ENCODE data around the gene CLDN11. TPM values are rescaled to one million over a fixed set of nuclear protein-coding genes. Genes with fewer than 3 reads are reported as not detected.

CLDN11 gene
- total and polyA plus RNA-seq, 4 donors = 0.28 to 3.3 (median 1.9) TPM

GRCh38 chr3:170441412-170441811 lies 22.7 kb downstream of the CLDN11 start:
- WGBS = 93% methylated on average over 4 of the region's 4 CpGs

More at GRCh38 chr3:170441412-170441811, 22.7 kb downstream of the CLDN11 start:
- Histone ChIP-seq H3K27ac (ENCODE audit: low read depth in 1 of 2, low read length in 2 of 2) (no peak overlapping the region), H3K9me3 (ENCODE audit: control insufficient read depth in 4 of 4, low read length in 3 of 4) (no peaks in the 10 kb centered on the region), H3K9ac (ENCODE audit: low read depth in 1 of 2, low read length in 2 of 2) (no peak overlapping the region), H3K36me3 (ENCODE audit: control insufficient read depth in 4 of 4, insufficient read depth in 3 of 4, low read depth in 1 of 4, low read length in 3 of 4) (no peaks in the 10 kb centered on the region), H3K27me3 (ENCODE audit: control insufficient read depth in 4 of 4, insufficient read depth in 4 of 4, low read length in 3 of 4) (peaks cover 0 to 3% (median 0%) of the 10 kb centered on the region in 4 donors), H3K4me3 (ENCODE audit: low read depth in 1 of 3, low read length in 3 of 3) (no peak overlapping the region), H3K4me1 (ENCODE audit: control insufficient read depth in 4 of 4, insufficient read depth in 4 of 4, low read length in 3 of 4) (no peaks in the 10 kb centered on the region)
- TF ChIP-seq CTCF (IDR thresholded peaks at IDR 0.05; ENCODE audit: low read depth, low read length, missing input control) (no peak), HNF4G (IDR thresholded peaks at IDR 0.05) (no peak), EGR1 (IDR thresholded peaks at IDR 0.05; ENCODE audit: low read depth in 2 of 2) (no peak), FOXA1 (IDR thresholded peaks at IDR 0.05) (no peak), RXRA (IDR thresholded peaks at IDR 0.05) (no peak), SP1 (IDR thresholded peaks at IDR 0.05) (no peak), ZBTB33 (IDR thresholded peaks at IDR 0.05) (no peak), YY1 (IDR thresholded peaks at IDR 0.05) (no peak), NR2F2 (IDR thresholded peaks at IDR 0.05) (no peak), JUND (IDR thresholded peaks at IDR 0.05) (no peak), RAD21 (IDR thresholded peaks at IDR 0.05) (no peak), GABPA (IDR thresholded peaks at IDR 0.05 in 1 of 2, conservative IDR thresholded peaks at IDR 0.05 in 1 of 2) (no peak), FOXA2 (IDR thresholded peaks at IDR 0.05) (no peak), HNF4A (conservative IDR thresholded peaks at IDR 0.05) (no peak)
- TF ChIP-seq, protein P1, sequence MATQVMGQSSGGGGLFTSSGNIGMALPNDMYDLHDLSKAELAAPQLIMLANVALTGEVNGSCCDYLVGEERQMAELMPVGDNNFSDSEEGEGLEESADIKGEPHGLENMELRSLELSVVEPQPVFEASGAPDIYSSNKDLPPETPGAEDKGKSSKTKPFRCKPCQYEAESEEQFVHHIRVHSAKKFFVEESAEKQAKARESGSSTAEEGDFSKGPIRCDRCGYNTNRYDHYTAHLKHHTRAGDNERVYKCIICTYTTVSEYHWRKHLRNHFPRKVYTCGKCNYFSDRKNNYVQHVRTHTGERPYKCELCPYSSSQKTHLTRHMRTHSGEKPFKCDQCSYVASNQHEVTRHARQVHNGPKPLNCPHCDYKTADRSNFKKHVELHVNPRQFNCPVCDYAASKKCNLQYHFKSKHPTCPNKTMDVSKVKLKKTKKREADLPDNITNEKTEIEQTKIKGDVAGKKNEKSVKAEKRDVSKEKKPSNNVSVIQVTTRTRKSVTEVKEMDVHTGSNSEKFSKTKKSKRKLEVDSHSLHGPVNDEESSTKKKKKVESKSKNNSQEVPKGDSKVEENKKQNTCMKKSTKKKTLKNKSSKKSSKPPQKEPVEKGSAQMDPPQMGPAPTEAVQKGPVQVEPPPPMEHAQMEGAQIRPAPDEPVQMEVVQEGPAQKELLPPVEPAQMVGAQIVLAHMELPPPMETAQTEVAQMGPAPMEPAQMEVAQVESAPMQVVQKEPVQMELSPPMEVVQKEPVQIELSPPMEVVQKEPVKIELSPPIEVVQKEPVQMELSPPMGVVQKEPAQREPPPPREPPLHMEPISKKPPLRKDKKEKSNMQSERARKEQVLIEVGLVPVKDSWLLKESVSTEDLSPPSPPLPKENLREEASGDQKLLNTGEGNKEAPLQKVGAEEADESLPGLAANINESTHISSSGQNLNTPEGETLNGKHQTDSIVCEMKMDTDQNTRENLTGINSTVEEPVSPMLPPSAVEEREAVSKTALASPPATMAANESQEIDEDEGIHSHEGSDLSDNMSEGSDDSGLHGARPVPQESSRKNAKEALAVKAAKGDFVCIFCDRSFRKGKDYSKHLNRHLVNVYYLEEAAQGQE (IDR thresholded peaks at IDR 0.05) = no peak
- TF ChIP-seq, protein P2, sequence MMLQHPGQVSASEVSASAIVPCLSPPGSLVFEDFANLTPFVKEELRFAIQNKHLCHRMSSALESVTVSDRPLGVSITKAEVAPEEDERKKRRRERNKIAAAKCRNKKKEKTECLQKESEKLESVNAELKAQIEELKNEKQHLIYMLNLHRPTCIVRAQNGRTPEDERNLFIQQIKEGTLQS (IDR thresholded peaks at IDR 0.05) = no peak
- TF ChIP-seq, protein P3, sequence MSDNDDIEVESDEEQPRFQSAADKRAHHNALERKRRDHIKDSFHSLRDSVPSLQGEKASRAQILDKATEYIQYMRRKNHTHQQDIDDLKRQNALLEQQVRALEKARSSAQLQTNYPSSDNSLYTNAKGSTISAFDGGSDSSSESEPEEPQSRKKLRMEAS (IDR thresholded peaks at IDR 0.05) = no peak
- no peak for DNase-seq (ENCODE audit: low spot score)
